Upper lobe of left lung (tissue), 6 donors: Measurements from ENCODE around the gene CAMSAP3. TPM values are rescaled to one million over a fixed set of nuclear protein-coding genes. Genes with fewer than 3 reads are reported as not detected.
A peak's percentile ranks its signal among the peaks of the same experiment; 100 is the strongest.

ENCODE experiments used
- ATAC-seq, 2 donors: fragments of 200-7000 bp; cut with Tn5 transposase; one replicate each; pipeline ENCODE4 v1.9.1; 2022; ENCODE audit warnings: mild to moderate bottlenecking in 2 of 2, moderate library complexity in 2 of 2; ENCODE audit not compliant: low FRiP score in 2 of 2
- DNase-seq, 2 donors: peaks; one replicate each; pipeline ENCODE4 v3.0.0-alpha.2; 2019 to 2020
- H3K27ac ChIP-seq, 4 donors: fragments of 200-600 bp; sonication (generic); one replicate each; pipeline ENCODE4 v1.5.1; 2016 to 2019
- H3K27me3 ChIP-seq, 4 donors: fragments of 200-600 bp; sonication (generic); one replicate each; pipeline ENCODE4 v1.5.1; 2017 to 2019
- H3K36me3 ChIP-seq, 4 donors: fragments of 200-600 bp; sonication (generic); one replicate each; pipeline ENCODE4 v1.5.1; 2016 to 2019
- H3K4me1 ChIP-seq, 4 donors: fragments of 200-600 bp; sonication (generic); one replicate each; pipeline ENCODE4 v1.5.1; 2018 to 2019
- H3K4me3 ChIP-seq, 4 donors: fragments of 200-600 bp; sonication (generic); one replicate each; pipeline ENCODE4 v1.5.1; 2017 to 2019; ENCODE audit warnings: mild to moderate bottlenecking in 2 of 4, moderate library complexity in 1 of 4
- H3K9me3 ChIP-seq, 4 donors: fragments of 200-600 bp; sonication (generic); one replicate each; pipeline ENCODE4 v1.5.1; 2018 to 2019
- CTCF ChIP-seq, 6 experiments: fragments of 450-650 bp in 4 of 6; fragments of 200-600 bp in 2 of 6; sonication (generic) in 2 of 6; IDR thresholded peaks; one replicate each; pipeline ENCODE4 v1.5.1; 2016 to 2019; ENCODE audit warnings: antibody characterized with exemption in 6 of 6
- EP300 ChIP-seq, 4 donors: sonication (generic); formaldehyde crosslinking; IDR thresholded peaks; one replicate each; pipeline ENCODE4 v1.5.1; 2017; ENCODE audit warnings: antibody characterized with exemption in 4 of 4, control low read depth in 2 of 4
- POLR2A ChIP-seq, 4 donors: fragments of 450-650 bp; IDR thresholded peaks; one replicate each; pipeline ENCODE4 v1.5.1; 2016 to 2017; ENCODE audit warnings: antibody characterized with exemption in 4 of 4, mild to moderate bottlenecking in 2 of 4
- POLR2AphosphoS5 ChIP-seq, 2 donors: sonication (generic); formaldehyde crosslinking; IDR thresholded peaks; one replicate each; pipeline ENCODE4 v1.5.1; 2017; ENCODE audit warnings: antibody characterized with exemption in 2 of 2
- WGBS, 2 donors: methylation state at CpG; one replicate each; pipeline ENCODE4 v1.1.5; 2017 to 2018; 5-methylcytosine and 5-hydroxymethylcytosine counted together
- total RNA-seq, 6 donors: library from RNA; depleted of rRNA in 4 of 6; stranded (reverse); fragments of >200 nt in 4 of 6; gene quantifications; one replicate each; pipeline versions ENCODE4 v1.1.0 to v1.2.1, GENCODE V29; 2016 to 2021
- donor health status: DM: no; HTN: no; CAD: no; lungs with moderate emphysema.
- donor health status: DM: no; HTN: yes; CAD: no; lungs with severe emphysema.

CAMSAP3 gene
- total RNA-seq, 6 donors from 2014 or later: 12.2 to 63.9 (median 31.2) TPM

GRCh38 chr19:7650148-7650547 lies 54.5 kb downstream of the CAMSAP3 start:
- 40 to 64% methylated on average over 2 of the region's 2 CpGs for WGBS, 2 donors
- no peak for DNase-seq
- Histone ChIP-seq H3K36me3 (peaks cover 0 to 15% (median 5%) of the 10 kb centered on the region in 4 donors), H3K27ac (no peak overlapping the region), H3K4me1 (peaks cover 4 to 21% (median 11%) of the 10 kb centered on the region in 4 donors), H3K4me3 (no peak overlapping the region), H3K9me3 (no peaks in the 10 kb centered on the region), H3K27me3 (no peaks in the 10 kb centered on the region)
- no peak for ATAC-seq
- no peak for TF ChIP-seq CTCF (IDR thresholded peaks at IDR 0.05)
- TF ChIP-seq POLR2AphosphoS5 (IDR thresholded peaks at IDR 0.05): no peak
- no peak for TF ChIP-seq POLR2A (IDR thresholded peaks at IDR 0.05)
- TF ChIP-seq EP300 (IDR thresholded peaks at IDR 0.05): no peak

GRCh38 chr19:7652061-7652641 lies 56.5 kb downstream of the CAMSAP3 start:
- H3K27ac ChIP-seq: peak overlapping the region; percentile 34 to 87 (median 64)
- H3K27me3 ChIP-seq: no peaks in the 10 kb centered on the region
- 4% methylated on average over 26 to 28 of the region's 28 CpGs for WGBS, 2 donors
- peak overlapping the region in 3 of 4 donors; percentile 7 to 30 (median 18) for H3K4me3 ChIP-seq
- no peaks in the 10 kb centered on the region for H3K9me3 ChIP-seq
- ATAC-seq (peak; percentile 85 to 89), DNase-seq (peak; percentile 95 to 98)
- TF ChIP-seq POLR2A (IDR thresholded peaks at IDR 0.05) (peak in 1 of 4 donors; percentile 26), CTCF (IDR thresholded peaks at IDR 0.05) (peak; percentile 94 to 99 (median 96)), POLR2AphosphoS5 (IDR thresholded peaks at IDR 0.05) (peak; percentile 43 to 66), EP300 (IDR thresholded peaks at IDR 0.05) (peak in 1 of 4 donors; percentile 59)
- H3K36me3 ChIP-seq: peaks cover 0 to 1% (median 0%) of the 10 kb centered on the region in 4 donors
- peaks cover 4 to 19% (median 12%) of the 10 kb centered on the region in 4 donors for H3K4me1 ChIP-seq

- ATAC-seq (no peak), DNase-seq (no peak)
- H3K27me3 ChIP-seq: no peaks in the 10 kb centered on the region
- H3K36me3 ChIP-seq: no peaks in the 10 kb centered on the region
- peak overlapping the region in 2 of 4 donors; percentile 6 to 88 for H3K27ac ChIP-seq
- WGBS, 2 donors: 64 to 80% methylated on average over 8 of the region's 8 CpGs
- no peak overlapping the region for H3K4me3 ChIP-seq
- H3K9me3 ChIP-seq: no peaks in the 10 kb centered on the region
- TF ChIP-seq EP300 (IDR thresholded peaks at IDR 0.05) (no peak), CTCF (IDR thresholded peaks at IDR 0.05) (no peak), POLR2AphosphoS5 (IDR thresholded peaks at IDR 0.05) (no peak), POLR2A (IDR thresholded peaks at IDR 0.05) (no peak)
- H3K4me1 ChIP-seq: peaks cover 4 to 30% (median 21%) of the 10 kb centered on the region in 4 donors
These were observed 58.7 kb downstream of the CAMSAP3 start for GRCh38 chr19:7654401-7654800.

- H3K4me1 ChIP-seq: peaks cover 4 to 30% (median 21%) of the 10 kb centered on the region in 4 donors
- DNase-seq: peak in 1 of 2 donors; percentile 64
- peak overlapping the region; percentile 72 to 88 (median 85) for H3K27ac ChIP-seq
- no peaks in the 10 kb centered on the region for H3K9me3 ChIP-seq
- no peaks in the 10 kb centered on the region for H3K27me3 ChIP-seq
- no peaks in the 10 kb centered on the region for H3K36me3 ChIP-seq
- TF ChIP-seq POLR2A (IDR thresholded peaks at IDR 0.05) (peak in 1 of 4 donors; percentile 49), POLR2AphosphoS5 (IDR thresholded peaks at IDR 0.05) (peak; percentile 27 to 36), CTCF (IDR thresholded peaks at IDR 0.05) (no peak), EP300 (IDR thresholded peaks at IDR 0.05) (no peak)
- WGBS, 2 donors: 51 to 60% methylated on average over 8 of the region's 8 CpGs
- ATAC-seq: peak in 1 of 2 donors; percentile 48
- no peak overlapping the region for H3K4me3 ChIP-seq
These were observed 59.9 kb downstream of the CAMSAP3 start for GRCh38 chr19:7655581-7655980.
